GM21526 (cell line): ENCODE data around the gene LSP1.
"Not testable (repeated sequence)": the region's sequence is repeated elsewhere in the genome, so short reads cannot be mapped to it uniquely, and the experiment has no call there.

ENCODE experiments used
- ATAC-seq: cut with Tn5 transposase; IDR thresholded peaks from one replicate; pipeline ENCODE4 v1.9.1; 2021; ENCODE audit warnings: moderate library complexity; ENCODE audit not compliant: unreplicated experiment, low FRiP score

Gene LSP1

GRCh38 chr11:1852877-1853276, at the start of gene LSP1:
Gene LSP1 (plus strand): TSS chr11:1853084. CDS start chr11:1853145, 61 bp downstream.
- ATAC-seq: peak; percentile 47

DNA sequence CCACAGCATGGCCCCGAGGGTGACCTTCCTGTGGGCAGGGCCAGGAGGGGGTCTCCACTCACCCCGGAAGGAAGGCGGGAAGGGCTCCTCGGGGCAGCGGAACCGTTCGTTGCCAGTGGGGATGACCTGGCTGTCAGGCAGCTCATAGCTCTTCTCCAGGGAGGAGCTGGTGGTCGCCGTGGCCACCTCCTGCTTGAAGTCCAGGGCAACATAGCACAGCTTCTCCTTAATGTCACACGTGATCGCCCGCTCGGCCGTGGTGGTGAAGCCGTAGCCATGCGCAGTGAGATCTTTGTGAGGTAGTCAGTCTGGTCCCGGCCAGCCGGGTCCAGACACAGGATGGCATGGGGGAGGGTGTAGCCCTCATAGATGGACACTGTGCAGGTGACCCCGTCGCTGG, 49.6 kb upstream of the LSP1 start:
- no peak for ATAC-seq

DNA sequence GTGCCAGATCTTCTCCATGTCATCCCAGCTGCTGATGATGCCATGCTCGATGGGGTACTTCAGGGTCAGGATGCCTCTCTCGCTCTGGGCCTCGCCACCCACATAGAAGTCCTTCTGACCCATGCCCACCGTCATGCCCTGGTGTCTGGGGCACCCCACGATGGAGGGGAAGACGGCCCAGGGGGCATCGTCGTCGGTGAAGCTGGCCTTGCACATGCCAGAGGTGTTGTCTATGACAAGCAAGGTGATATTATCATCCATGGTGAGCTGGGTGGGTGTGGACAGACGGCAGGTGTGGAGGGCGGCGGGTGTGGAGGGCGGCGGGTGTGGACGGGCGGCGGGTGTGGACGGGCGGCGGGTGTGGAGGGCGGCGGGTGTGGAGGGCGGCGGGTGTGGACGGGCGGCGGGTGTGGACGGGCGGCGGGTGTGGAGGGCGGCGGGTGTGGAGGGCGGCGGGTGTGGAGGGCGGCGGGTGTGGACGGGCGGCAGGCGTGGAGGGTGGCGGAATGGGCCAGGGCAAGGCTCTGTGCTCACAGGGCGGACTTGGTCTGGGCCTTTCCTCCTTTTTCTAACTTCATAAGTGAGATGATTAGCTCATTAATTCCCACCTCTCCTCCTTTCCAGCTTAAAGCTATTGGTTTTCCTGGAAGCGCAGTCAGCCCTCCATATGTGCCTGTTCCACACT, 48.9 kb upstream of the LSP1 start:
- ATAC-seq: not testable (repeated sequence)

DNA sequence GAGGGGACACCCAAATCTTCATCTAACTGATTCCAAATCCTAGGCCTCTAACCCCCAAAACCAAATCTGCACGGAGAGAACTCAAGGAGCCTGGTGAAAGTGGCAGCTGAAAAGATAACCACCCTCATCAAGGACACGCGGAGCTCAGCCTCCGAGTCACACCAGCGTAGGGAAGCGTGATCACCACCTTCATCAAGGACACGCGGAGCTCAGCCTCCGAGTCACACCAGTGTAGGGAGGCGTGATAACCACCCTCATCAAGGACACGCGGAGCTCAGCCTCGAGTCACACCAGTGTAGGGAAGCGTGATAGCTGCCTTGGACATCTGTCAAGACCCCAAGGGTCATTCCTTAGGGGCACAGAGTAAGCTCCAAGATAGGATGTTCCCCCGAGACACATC, 47.4 kb upstream of the LSP1 start:
- ATAC-seq: no peak

- ATAC-seq: no peak
Observed at GRCh38 chr11:1807264-1807995, 45.5 kb upstream of the LSP1 start.

- no peak for ATAC-seq
Observed at GRCh38 chr11:1810761-1811160, 42.1 kb upstream of the LSP1 start.

DNA sequence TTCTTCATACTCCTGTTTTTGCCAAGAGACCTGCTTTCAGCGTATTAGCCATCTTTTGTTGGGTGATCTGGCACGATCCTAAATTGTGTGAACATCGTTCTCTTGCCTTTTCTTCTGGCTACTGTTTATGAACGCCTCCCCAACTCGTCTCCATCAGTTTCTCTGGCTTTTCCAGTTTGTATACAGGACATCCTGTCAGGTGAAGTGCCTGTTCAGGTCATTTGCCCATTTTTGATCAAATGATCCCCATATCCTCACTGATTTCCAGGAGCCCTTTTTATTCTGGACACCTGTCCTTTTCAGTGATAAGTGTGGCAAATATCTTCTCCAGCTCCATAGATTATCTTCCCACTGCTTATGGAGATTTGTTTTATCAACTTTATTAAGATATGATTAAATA, 40.6 kb upstream of the LSP1 start:
- ATAC-seq: no peak

GRCh38 chr11:1812801-1813200, 40.1 kb upstream of the LSP1 start:
- ATAC-seq: no peak

- not testable (repeated sequence) for ATAC-seq
Observed at GRCh38 chr11:1813356-1813755, 39.5 kb upstream of the LSP1 start.

DNA sequence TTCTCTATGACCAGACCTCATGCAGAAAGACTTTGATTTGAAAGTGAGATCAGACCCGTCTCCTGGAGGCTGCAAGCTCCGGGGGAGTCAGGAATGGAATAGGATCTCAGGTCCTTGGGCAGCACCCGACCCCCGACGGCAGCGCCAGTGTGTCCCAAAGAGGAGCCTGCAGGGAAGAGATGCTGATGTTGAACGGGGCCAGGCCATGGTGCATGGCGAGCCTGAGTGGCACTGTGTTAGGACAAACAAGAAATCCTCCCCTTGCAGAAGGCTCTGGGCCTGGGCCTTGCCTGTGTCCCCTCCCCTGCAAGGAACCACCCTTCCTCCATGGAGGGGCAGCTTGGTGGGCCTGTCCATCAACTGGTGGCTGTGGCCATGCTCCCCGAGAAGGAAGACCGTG, 38.2 kb upstream of the LSP1 start:
- ATAC-seq: no peak

GRCh38 chr11:1815311-1815710, 37.6 kb upstream of the LSP1 start:
- ATAC-seq: no peak

GRCh38 chr11:1815751-1816150, 37.1 kb upstream of the LSP1 start:
- ATAC-seq: no peak

- no peak for ATAC-seq
Observed at GRCh38 chr11:1817000-1817399, 35.9 kb upstream of the LSP1 start.

DNA sequence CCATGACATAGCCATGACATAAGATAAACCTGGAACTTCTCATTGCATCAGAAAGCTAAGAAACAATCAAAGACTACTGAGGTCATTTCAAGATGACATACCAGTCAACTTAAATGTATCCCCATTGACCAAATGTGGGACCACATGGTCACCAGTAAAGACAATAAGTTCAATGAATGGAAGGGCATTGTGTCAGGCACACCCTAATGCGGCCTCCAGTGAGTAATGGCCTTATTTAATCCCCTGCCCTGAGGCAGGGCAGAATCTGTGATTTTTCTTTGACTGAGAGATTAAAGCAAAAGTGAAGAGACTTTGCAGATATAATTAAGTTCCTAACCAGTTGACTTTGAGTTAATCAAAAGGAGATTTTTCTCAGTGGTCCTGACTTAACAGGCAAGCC, 35.4 kb upstream of the LSP1 start:
- no peak for ATAC-seq

DNA sequence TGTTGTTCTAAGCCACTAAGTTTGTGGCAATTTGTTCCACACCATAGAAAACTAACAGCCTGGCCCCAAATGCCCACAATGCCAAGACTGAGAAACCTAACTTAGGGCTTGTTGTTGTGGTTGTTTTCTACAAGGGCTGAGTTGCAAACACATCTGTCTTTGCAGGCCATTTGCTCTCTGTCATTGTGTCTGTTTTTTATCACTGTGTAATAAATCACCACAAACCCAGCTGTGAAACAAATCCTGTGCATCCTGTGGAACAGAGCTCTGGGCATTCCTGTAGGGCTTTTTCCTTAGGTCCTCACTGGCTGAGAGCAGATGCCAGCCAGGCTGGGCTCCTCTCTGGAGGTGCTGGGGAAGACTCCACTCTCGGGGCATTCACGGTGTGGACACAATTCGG, 33.8 kb upstream of the LSP1 start:
- ATAC-seq: no peak

- ATAC-seq: no peak
Observed at GRCh38 chr11:1820463-1821325, 32.2 kb upstream of the LSP1 start.

GRCh38 chr11:1821562-1821961, 31.3 kb upstream of the LSP1 start:
- ATAC-seq: no peak

DNA sequence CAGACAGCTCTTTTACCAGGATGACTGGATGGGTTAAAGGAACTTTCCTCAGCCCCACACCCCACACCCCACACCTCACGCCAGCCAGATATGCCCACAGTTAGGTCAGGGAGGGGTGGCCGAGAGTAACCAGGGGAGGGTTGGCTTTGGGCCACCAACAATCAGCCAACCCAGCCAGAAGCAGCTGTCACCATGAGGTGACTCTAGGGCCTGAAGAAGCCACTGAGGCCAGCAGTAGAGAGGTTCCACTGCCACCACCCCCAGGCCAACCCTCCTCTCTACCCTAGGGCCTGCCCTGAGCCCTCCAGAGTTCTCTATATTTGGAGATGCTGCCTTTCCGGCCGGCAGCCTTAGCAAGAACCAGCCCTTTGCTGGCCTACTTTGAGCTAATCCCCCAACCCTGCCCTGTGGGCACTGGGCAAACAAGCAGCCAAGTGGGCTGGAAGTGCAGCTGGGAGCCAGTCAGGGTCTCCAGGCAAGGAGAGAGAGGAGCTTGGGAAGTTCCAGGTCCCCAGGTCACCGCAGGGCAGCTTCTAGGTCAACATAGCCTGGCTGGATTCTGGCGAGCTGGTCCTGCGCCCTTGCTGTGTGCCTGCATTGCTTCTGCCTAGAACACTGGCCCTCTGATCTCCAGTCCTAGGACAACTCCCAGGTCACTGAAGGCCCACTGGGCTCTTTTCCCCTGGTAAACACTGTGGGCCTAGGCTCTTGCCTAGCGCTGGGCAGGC, 30.1 kb upstream of the LSP1 start:
- ATAC-seq: no peak

DNA sequence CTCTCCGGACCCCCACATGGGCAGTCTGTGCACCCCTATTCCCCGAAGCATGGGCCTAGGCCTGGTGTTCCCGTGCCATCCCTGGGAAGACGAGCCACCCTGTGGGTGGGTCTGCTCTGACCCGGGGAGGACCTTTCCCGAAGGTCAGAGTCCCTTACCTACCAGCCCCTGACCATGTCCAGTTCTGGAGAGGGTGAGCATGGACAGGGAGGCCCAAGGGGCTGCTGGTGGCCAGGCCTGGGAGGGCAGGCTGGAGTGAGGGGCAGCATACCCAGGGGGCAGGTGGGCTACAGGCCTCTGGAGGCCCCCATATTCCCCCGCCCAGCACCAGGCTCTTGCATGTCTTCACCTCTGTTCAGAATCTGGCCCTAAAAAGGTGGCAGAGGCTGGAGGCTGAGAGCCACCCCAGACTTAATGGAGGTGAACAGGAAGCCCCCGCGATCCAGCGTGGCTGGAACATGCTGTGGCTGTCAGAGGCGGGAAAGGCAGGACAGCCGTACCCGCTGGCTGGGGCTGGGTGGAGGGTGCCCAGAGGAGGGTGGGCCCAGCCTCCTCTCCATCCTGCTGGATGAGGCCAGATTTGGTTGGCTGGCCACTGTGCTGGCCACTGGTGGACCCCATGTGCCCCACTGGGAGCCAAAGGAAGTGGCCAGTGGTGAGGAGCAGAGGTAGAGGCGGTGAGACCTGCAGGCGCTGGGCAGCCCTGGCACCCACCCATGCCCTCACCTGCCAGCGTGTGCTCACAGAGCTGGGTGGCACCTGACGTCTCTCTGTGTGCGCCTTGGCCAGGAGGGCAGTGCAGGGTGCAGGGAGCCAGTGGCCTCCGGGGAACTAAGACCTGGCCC, 29.3 kb upstream of the LSP1 start:
- ATAC-seq: no peak
